C1 segment of cervical spinal cord (tissue), 14 donors: ENCODE measurements around the gene GJB6.

ENCODE experiments used
- DNase-seq, 14 donors: peaks; one replicate each; lab custom pipeline; 2025; lab: John Stamatoyannopoulos, UW

GJB6 gene

GRCh38 chr13:20227730-20228129 lies 4.4 kb downstream of the GJB6 start:
- no peak for DNase-seq

- no peak for DNase-seq
Observed at GRCh38 chr13:20227288-20227687, 4.8 kb downstream of the GJB6 start.

- no peak for DNase-seq
Observed at GRCh38 chr13:20222553-20222952, 9.6 kb downstream of the GJB6 start.

- DNase-seq: peak in 1 of 14 donors; percentile 22
Observed at GRCh38 chr13:20221772-20222171, 10.3 kb downstream of the GJB6 start.

GRCh38 chr13:20219577-20219976 lies 12.5 kb downstream of the GJB6 start:
- DNase-seq: no peak

- DNase-seq: no peak
Observed at GRCh38 chr13:20217168-20217567, 15.0 kb downstream of the GJB6 start.

GRCh38 chr13:20209948-20210347 lies 22.2 kb downstream of the GJB6 start:
- DNase-seq: no peak

GRCh38 chr13:20206698-20207235 lies 25.4 kb downstream of the GJB6 start:
- no peak for DNase-seq

- DNase-seq: no peak
Observed at GRCh38 chr13:20206065-20206697, 25.9 kb downstream of the GJB6 start.

GRCh38 chr13:20198781-20199180 lies 33.3 kb downstream of the GJB6 start:
- DNase-seq: no peak

GRCh38 chr13:20197361-20197834 lies 34.7 kb downstream of the GJB6 start:
- DNase-seq: no peak

GRCh38 chr13:20195801-20196200 lies 36.3 kb downstream of the GJB6 start:
- no peak for DNase-seq

- DNase-seq: no peak
Observed at GRCh38 chr13:20193907-20194631, 38.0 kb downstream of the GJB6 start.

GRCh38 chr13:20193162-20193906 lies 38.8 kb downstream of the GJB6 start:
- DNase-seq: no peak

- no peak for DNase-seq
Observed at GRCh38 chr13:20192836-20193161, 39.3 kb downstream of the GJB6 start, which contains the start of gene GJB2. TSS of gene GJB2 (minus strand) at chr13:20192938. CDS start at chr13:20189581, 3,357 bp downstream.

- DNase-seq: no peak
Observed at GRCh38 chr13:20192158-20192835, 39.8 kb downstream of the GJB6 start.

- DNase-seq: no peak
Observed at GRCh38 chr13:20191311-20192157, 40.6 kb downstream of the GJB6 start.

- no peak for DNase-seq
Observed at GRCh38 chr13:20190481-20191310, 41.4 kb downstream of the GJB6 start.

- DNase-seq: no peak
Observed at GRCh38 chr13:20190076-20190475, 42.0 kb downstream of the GJB6 start.
